Fibroblast of lung (primary cell): Measurements from ENCODE around the gene MCRIP1. TPM values are rescaled to one million over a fixed set of nuclear protein-coding genes. Genes with fewer than 3 reads are reported as not detected.

Experiments
- DNase-seq, 2 donors: peaks; one replicate each; pipeline versions ENCODE4 v3.0.0 to v3.0.0-alpha.2; 2010; ENCODE audit warnings: low read depth in 2 of 2
- H2AFZ ChIP-seq: 2 replicates; pipeline ENCODE4 v1.5.1; 2012; ENCODE audit warnings: low read length, control low read depth, inconsistent platforms
- H3K27ac ChIP-seq: 2 replicates; pipeline ENCODE4 v1.5.1; 2011; ENCODE audit warnings: low read length, control low read depth; ENCODE audit not compliant: insufficient read depth
- H3K27me3 ChIP-seq: 2 replicates; pipeline ENCODE4 v1.5.1; 2011; ENCODE audit warnings: mild to moderate bottlenecking, low read length; ENCODE audit not compliant: control insufficient read depth, insufficient read depth
- H3K36me3 ChIP-seq: 2 replicates; pipeline ENCODE4 v1.5.1; 2011; ENCODE audit warnings: low read length; ENCODE audit not compliant: control insufficient read depth, insufficient read depth
- H3K4me1 ChIP-seq: 2 replicates; pipeline ENCODE4 v1.5.1; 2011; ENCODE audit warnings: low read length; ENCODE audit not compliant: control insufficient read depth, insufficient read depth; ENCODE audit errors: extremely low read depth
- H3K4me2 ChIP-seq: 2 replicates; pipeline ENCODE4 v1.5.1; 2011; ENCODE audit warnings: low read length, control low read depth; ENCODE audit not compliant: insufficient read depth; ENCODE audit errors: extremely low read depth
- H3K4me3 ChIP-seq, 4 experiments: fragments of 200-600 bp in 1 of 4; sonication (generic) in 1 of 4; replicated peaks in 1 of 4; 2 replicates each; pipeline ENCODE4 v1.5.1; 2011 to 2016; ENCODE audit warnings: low read length in 4 of 4, low read depth in 3 of 4, mild to moderate bottlenecking in 3 of 4, control low read depth in 2 of 4, inconsistent platforms in 1 of 4, mixed read lengths in 1 of 4; ENCODE audit not compliant: insufficient read depth in 1 of 4; ENCODE audit errors: control extremely low read depth in 1 of 4
- H3K79me2 ChIP-seq: 2 replicates; pipeline ENCODE4 v1.5.1; 2012; ENCODE audit warnings: mild to moderate bottlenecking, low read length, inconsistent platforms; ENCODE audit not compliant: control insufficient read depth, insufficient read depth
- H3K9ac ChIP-seq: 2 replicates; pipeline ENCODE4 v1.5.1; 2011; ENCODE audit warnings: mild to moderate bottlenecking, low read length, control low read depth; ENCODE audit not compliant: insufficient read depth
- H3K9me3 ChIP-seq: 2 replicates; pipeline ENCODE4 v1.5.1; 2012; ENCODE audit warnings: low read depth, low read length; ENCODE audit not compliant: control insufficient read depth, insufficient read depth
- H4K20me1 ChIP-seq: 2 replicates; pipeline ENCODE4 v1.5.1; 2011; ENCODE audit warnings: low read length; ENCODE audit not compliant: control insufficient read depth, insufficient read depth; ENCODE audit errors: extremely low read depth
- EZH2 ChIP-seq: IDR thresholded peaks from 2 replicates; pipeline ENCODE4 v1.5.1; 2012; ENCODE audit warnings: low read length, control low read depth, mild to moderate bottlenecking; ENCODE audit errors: missing control alignments
- polyA plus RNA-seq, 2 donors: library from polyadenylated mRNA; depleted of rRNA in 1 of 2; stranded (reverse) in 1 of 2; unstranded in 1 of 2; fragments of >200 nt; gene quantifications; 2 replicates each; pipeline ENCODE4 v1.2.1, GENCODE V29; 2011 to 2012; ENCODE audit warnings: missing spikeins in 1 of 2
- total RNA-seq: library from RNA; depleted of rRNA; stranded (reverse); fragments of >200 nt; gene quantifications from 2 replicates; pipeline ENCODE4 v1.2.1, GENCODE V29; 2014
- TF ChIP-seq, protein P1 (sequence below), 2 donors: IDR thresholded peaks in 1 of 2; conservative IDR thresholded peaks in 1 of 2; 1 replicate in 1 of 2; 2 replicates in 1 of 2; pipeline ENCODE4 v1.5.1; 2011 to 2012; ENCODE audit warnings: low read length in 2 of 2, control low read depth in 1 of 2, inconsistent platforms in 1 of 2, low read depth in 1 of 2, mild to moderate bottlenecking in 1 of 2

MCRIP1 gene
- total and polyA plus RNA-seq, 2 donors (not counting 1 experiment from before 2014, with no cell fraction given): 37.6 to 108 TPM

GRCh38 chr17:81802856-81803643, 30.0 kb downstream of the MCRIP1 start:
- Histone ChIP-seq H4K20me1 (no peaks in the 10 kb centered on the region), H3K4me2 (no peak overlapping the region), H3K9me3 (no peaks in the 10 kb centered on the region), H3K79me2 (no peaks in the 10 kb centered on the region), H3K27me3 (peaks cover 41% of the 10 kb centered on the region), H3K36me3 (no peaks in the 10 kb centered on the region), H3K4me1 (no peaks in the 10 kb centered on the region), H3K4me3 (no peak overlapping the region), H3K27ac (no peak overlapping the region), H2AFZ (no peak overlapping the region), H3K9ac (no peak overlapping the region)
- TF ChIP-seq, protein P1, sequence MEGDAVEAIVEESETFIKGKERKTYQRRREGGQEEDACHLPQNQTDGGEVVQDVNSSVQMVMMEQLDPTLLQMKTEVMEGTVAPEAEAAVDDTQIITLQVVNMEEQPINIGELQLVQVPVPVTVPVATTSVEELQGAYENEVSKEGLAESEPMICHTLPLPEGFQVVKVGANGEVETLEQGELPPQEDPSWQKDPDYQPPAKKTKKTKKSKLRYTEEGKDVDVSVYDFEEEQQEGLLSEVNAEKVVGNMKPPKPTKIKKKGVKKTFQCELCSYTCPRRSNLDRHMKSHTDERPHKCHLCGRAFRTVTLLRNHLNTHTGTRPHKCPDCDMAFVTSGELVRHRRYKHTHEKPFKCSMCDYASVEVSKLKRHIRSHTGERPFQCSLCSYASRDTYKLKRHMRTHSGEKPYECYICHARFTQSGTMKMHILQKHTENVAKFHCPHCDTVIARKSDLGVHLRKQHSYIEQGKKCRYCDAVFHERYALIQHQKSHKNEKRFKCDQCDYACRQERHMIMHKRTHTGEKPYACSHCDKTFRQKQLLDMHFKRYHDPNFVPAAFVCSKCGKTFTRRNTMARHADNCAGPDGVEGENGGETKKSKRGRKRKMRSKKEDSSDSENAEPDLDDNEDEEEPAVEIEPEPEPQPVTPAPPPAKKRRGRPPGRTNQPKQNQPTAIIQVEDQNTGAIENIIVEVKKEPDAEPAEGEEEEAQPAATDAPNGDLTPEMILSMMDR (conservative IDR thresholded peaks at IDR 0.05 in 1 of 2, IDR thresholded peaks at IDR 0.05 in 1 of 2; ENCODE audit: low read depth in 1 of 2, low read length in 2 of 2): no peak
- peak; percentile 79 for TF ChIP-seq EZH2
- no peak for DNase-seq

- Histone ChIP-seq H3K4me1 (no peaks in the 10 kb centered on the region), H4K20me1 (no peaks in the 10 kb centered on the region), H3K4me3 (no peak overlapping the region), H3K79me2 (no peaks in the 10 kb centered on the region), H3K4me2 (no peak overlapping the region), H3K27me3 (peaks cover 34% of the 10 kb centered on the region), H3K36me3 (no peaks in the 10 kb centered on the region), H2AFZ (no peak overlapping the region), H3K9ac (no peak overlapping the region), H3K9me3 (no peaks in the 10 kb centered on the region), H3K27ac (no peak overlapping the region)
- TF ChIP-seq EZH2: no peak
- TF ChIP-seq, protein P1 (conservative IDR thresholded peaks at IDR 0.05 in 1 of 2, IDR thresholded peaks at IDR 0.05 in 1 of 2; ENCODE audit: low read depth in 1 of 2, low read length in 2 of 2): no peak
- DNase-seq: no peak
Measured at GRCh38 chr17:81802048-81802758, 30.9 kb downstream of the MCRIP1 start.

DNA sequence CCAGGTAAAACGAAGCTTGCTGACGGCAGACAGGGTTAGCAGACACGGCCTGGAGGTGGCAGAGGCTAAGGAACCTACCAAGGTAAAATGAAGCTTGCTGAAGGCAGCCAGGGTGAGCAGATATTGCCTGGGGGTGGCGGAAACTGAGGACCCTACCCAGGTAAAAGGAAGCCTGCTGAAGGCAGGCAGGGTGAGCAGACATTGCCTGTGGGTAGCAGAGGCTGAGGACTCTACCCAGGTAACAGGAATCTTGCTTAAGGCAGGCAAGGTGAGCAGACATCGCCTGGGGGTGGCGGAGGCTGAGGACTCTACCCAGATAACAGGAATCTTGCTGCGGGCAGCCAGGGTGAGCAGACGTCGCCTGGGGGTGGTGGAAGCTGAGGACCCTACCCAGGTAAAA, 31.8 kb downstream of the MCRIP1 start:
- Histone ChIP-seq H3K4me3 (no peak overlapping the region), H2AFZ (no peak overlapping the region), H3K27me3 (peaks cover 27% of the 10 kb centered on the region), H3K4me1 (no peaks in the 10 kb centered on the region), H3K79me2 (no peaks in the 10 kb centered on the region), H3K36me3 (no peaks in the 10 kb centered on the region), H3K9ac (no peak overlapping the region), H3K9me3 (no peaks in the 10 kb centered on the region), H3K4me2 (no peak overlapping the region), H3K27ac (no peak overlapping the region), H4K20me1 (no peaks in the 10 kb centered on the region)
- TF ChIP-seq EZH2: peak; percentile 33
- TF ChIP-seq, protein P1 (conservative IDR thresholded peaks at IDR 0.05 in 1 of 2, IDR thresholded peaks at IDR 0.05 in 1 of 2; ENCODE audit: low read depth in 1 of 2, low read length in 2 of 2): no peak
- DNase-seq: no peak
